Ramos (cell line): ENCODE results near the gene VPS4A.

Experiments
- in situ Hi-C: fragments of 300-500 bp; cut with MboI; formaldehyde crosslinking; loops from one replicate; pipeline ENCODE4 v1.14.3; 2022; ENCODE audit warnings: low sequenced_read_pairs; ENCODE audit not compliant: unreplicated experiment

Gene VPS4A

DNA sequence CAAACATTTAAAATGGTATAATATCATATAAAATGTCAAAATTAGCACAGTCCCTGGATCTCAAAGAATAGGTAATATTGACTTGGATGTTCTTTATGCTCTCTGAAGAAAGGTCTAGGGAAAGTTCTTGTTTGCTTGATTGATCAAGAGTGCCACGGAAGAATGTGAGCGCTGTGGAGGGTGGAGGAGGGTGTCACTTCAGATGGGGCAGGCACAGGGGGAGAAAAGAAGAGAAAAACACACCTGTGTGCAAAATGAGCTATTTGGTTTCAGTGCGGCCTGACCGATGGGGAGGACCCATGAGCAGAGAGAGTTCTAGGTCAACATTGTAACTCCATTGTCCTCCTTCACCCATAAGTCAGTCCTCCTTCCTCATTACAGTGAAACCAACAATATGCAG lies 8.8 kb upstream of the VPS4A start:
- in situ Hi-C loops = no loop called here

DNA sequence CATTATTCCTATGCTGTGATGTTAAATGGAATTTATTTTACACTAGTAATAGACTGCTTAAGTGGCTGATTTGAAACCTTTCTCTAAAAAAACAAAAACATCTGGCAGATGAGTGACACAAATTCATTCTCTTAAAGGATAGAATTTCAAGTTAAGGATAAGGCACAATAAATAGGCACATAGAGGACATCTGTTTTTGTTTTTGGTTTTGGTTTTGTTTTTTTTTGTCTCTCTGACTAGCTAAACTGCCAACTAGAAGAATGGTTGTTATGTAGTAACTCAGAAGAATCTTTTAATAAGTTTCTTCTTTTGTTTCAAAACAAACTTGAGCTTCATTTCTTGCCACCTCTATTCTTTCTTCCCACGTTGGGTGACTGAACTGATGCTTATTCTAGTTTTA lies 5.1 kb upstream of the VPS4A start:
- in situ Hi-C loops = no loop called here

DNA sequence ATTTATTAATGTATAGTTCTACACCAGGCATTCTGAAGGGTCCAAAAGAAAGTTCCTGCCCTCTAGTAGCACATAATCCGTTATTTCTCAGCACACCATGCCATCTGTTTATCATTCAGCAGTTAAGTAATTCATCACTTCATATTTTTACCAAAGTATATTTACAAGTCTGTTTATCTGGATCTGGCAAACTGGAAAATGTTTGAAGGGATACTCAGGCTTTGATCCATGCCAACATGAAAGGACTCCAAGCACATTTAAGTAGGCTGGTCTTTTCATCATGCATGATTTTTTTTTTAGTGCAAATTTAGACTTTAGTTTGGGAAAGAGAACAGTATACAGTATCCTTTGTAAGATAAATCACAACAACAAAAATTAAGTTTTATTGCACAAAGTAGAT lies 4.1 kb upstream of the VPS4A start:
- in situ Hi-C loops = no loop called here

DNA sequence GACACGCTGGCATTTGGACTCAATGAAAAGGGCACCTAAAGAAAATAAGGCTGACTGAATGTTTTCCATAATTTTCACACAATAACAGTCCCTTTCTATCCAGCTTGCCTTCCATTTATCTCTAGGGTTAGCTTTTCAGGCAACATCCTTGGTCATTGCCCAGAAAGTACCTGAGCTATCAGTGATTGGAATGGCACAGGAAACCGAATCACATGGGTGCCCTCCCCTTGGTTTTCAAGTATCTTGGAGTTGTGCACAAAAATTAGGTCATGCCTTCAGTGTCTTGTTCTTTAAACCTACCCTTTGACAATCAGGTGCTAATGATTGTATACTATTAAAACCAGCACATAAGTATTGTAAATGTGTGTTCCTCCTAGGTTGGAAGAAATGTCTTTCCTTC lies 3.3 kb upstream of the VPS4A start:
- in situ Hi-C loops = no loop called here

DNA sequence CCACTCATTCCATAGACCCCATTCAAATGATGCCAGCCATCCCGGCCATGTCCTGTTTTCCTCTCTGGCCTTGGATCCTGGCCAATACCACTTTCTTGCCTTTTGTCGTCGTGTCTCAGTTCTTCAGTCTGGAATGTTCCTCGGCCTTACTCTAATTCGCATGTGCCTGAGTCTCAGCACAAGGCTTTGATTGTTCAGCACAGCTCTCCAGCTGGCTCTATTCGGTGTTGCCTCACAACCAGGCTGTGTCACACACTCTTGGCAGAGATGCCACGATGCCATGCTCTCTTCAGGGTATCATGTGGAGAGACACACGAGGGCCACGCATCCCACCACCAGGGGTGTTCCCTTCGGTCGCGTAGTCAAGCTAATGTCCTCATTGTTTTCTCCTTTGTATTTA lies 1.8 kb upstream of the VPS4A start:
- in situ Hi-C loops = no loop called here

DNA sequence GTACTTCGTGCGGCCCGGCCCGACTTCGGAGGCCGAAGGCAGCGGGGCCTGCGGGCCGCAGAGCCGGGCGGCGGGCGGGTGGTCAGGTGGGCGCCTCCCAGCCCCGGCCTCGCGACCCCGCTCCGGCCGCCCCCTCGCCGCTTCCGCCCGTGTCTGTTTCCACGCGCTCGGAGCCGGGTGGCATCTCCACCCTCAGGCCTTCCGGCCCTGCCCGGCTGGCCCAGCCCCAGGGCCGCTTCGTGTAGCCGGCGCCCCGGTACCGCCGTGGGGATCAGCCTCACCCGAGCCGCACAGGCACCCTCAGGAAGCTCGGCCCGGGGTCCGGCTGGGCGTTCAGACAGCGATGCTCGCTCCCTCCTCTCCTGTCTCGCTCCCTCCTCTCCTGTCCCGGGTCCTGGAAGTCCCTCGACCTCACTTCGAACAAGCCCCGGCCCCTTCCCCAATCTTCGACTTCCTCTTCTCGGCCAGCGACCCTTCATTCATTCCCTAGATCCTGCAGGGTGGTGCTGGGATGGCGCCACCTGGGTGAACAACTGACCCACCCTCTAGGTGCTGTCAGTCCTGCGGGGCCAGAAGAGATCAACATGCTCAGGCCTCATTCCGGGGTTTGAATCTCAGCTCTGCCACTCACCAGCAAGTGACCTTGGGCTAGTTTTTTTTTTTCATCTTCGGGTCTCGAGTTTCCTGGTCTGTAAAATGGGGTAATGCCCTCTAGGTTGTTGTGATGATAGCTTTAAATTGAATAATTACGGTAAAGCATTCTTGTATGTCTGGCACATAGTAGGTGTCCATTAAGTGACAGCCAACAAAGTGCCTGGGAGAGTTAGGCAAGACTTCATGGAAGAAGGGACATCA lies 610 bp downstream of the VPS4A start:
- in situ Hi-C loops = no loop called here

DNA sequence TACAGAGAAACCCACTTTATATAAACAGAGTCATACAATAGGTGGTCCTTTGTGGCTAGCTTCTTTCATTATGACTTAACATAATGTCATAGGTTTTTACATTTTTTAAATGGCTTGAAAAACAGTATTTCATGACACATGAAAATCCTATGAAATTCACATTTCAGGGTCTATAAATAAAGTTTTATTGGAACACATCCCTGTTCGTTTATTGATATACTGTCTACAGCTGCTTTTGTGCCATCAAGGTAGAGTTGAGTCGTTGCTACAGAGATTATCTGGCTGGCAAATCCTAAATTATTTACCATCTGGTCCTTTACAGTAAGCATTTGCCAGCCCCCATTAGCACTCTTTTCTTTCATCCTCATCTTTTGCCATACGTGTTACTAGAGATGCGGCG lies 2.3 kb downstream of the VPS4A start:
- in situ Hi-C loops = no loop called here

DNA sequence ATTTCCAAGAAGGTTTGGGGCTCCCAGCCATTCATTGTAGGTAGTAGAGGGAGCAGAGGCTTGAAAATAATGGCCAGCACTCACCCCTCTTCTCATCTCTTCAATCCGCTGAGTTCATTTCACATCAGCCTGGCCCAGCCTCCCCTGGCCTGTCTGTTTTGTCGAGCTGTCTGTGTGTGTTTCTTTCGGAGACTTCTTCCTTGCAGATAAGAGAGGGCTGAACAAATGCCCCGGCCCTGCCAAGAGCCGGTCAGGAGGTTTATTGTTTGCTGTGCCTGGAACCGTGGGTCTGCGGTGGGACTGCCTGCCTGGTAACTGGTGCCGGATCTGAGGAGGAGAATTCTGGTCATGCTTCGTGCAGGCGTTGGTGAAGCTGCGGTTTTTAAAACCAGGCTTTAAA lies 3.4 kb downstream of the VPS4A start:
- in situ Hi-C loops = no loop called here

DNA sequence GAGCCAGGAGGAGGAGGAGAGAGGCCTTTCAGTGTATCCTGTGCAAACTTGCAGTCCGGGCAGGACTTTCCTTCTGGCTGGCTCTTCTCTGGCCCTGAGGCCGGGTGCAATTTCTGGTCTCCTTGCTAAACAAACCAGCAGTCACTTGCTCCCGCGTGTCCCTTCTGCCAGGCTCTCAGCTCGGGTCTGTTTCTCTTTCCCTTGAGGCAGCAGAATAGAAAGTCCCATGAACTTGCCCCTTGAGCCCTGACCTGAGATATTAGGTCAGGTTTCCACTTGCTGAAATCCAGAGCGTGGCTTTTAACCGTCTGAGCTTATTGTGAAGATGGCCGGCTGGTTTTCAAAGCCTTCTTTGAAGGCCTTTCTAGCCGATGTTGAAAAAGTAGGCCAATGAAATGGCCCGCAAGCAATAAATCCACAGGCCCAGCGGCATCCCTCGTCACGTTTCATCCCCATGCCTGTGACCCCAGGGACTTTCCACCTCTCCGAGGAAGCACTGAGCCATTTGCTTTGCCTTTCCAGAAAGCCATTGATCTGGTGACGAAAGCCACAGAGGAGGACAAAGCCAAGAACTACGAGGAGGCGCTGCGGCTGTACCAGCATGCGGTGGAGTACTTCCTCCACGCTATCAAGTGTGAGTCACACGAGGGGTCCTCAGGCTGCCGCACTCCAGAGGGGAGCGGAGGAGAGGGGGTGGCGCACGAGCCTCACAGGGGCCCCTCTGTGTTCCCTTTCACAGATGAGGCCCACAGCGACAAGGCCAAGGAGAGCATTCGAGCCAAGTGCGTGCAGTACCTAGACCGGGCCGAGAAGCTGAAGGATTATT lies 4.5 kb downstream of the VPS4A start:
- in situ Hi-C loops = no loop called here

DNA sequence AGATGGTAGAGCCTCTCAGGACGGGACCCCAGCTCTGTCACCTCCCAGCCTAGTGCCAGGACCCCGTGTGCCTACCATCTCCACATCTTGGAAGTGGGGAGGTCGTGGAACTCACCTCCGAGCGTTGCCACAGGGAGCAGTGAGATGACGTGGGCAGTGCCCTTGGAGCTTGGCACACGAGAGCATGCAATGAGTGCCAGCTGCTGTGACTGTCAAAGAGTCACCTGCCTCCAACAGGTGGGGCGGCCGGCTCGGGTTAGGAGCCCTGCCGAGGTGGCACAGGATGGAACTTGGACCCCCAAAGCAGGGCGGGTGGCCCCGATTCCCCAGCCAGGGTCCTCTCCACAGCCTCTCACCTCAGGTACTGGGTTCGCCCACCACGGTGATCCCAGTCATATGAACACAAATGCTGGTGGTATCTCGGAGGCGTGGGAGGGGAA lies 5.5 kb downstream of the VPS4A start:
- in situ Hi-C loops = no loop called here

DNA sequence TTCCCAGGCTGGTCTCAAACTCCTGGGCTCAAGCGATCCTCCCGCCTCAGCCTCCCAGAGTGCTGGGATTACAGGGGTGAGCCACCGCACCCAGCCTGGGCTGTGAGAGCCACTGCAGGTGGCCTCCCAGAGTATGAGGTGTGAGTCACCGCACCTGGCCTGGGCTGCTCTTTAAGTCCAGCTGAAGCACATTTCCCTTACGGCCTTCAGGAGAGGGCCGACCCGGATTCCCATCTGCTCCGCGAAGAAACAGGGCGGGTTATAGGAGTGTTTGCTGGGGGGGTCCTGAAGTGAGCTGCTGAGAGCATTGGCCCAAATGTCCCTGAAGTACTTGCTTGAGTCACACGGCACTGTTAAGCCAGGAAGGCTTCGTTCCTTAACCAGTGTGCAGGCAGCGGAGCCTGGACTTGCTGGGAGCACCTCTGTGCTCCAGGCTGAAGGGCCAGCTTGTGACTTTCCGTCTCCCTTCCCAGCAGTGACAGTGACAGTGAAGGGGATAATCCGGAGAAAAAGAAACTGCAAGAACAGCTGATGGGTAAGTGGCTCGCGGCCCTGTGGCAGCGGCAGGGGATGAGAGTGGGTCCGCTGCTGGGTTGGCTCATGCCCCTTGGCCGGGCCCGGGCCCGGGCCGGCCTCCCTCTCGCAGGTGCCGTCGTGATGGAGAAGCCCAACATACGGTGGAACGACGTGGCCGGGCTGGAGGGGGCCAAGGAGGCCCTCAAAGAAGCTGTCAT lies 7.2 kb downstream of the VPS4A start:
- in situ Hi-C loops = no loop called here

DNA sequence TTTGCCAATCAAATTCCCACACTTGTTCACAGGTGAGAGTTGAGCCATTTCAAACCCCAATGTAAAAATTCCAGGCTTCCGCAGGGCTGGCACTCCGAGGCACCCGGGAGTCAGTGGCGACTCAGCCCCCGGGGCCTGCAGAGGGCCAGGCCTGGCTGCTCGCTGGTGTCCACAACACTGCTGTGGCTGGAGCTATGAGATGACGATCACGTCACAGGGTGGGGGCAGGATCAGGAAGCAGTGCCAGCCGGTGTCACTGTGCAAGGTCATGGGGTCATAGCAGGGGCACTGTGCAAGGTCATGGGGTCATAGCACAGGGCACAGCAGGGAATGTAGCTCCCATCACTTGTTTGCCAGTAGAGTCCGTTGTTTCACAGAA lies 7.8 kb downstream of the VPS4A start:
- in situ Hi-C loops = no loop called here

DNA sequence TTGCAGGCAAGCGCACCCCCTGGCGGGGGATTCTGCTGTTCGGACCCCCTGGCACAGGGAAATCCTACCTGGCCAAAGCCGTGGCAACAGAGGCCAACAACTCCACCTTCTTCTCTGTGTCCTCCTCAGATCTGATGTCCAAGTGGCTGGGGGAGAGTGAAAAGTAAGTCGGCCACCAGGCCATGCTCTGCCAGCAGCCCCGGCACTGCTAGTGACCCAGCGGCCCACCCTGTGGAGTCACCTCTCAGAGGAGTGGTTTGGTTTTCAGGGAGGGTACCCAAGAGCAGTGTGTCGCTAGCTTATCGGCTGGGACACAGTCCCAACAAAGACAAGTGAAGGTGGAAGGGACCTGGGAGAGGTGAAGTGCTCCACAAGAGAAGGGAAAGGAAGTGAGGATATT lies 8.2 kb downstream of the VPS4A start:
- in situ Hi-C loops = no loop called here

DNA sequence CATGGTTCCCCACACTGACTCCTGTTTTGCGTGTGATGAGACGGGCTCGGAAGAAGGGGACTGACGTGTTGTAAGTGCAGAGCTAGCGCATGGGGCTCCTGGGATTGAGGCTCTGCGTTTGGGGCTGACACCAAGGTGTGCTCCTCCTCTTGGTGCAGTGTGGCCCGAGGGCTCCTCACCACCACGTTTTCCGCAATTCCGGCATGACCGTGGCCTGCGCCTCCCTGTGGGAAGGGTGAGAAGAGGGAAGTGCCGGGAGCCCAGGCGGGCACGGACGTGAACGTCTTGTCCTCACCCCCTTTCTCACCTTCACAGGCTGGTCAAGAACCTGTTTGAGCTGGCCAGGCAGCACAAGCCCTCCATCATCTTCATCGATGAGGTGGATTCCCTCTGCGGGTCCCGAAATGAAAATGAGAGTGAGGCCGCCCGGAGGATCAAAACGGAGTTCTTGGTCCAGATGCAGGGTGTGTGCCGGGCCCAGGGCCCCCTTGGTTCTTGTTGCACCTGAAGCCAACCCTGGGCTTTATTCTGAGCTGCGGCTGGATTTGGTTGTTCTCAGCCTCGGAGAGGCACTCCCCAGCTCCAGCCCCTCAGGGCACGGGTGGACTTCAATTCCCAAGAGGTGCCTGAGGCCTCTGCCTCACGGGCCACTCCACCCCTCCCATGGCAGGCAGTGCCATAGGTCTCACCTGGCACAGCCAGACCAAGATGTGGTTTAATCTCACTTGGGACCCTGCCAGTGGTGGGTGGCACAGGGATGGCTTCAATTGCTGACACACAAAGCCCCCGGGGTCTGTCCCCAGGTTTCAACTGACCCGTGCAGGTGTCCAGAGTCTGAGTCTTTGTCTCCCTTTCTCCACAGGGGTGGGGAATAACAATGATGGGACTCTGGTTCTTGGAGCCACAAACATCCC lies 8.9 kb downstream of the VPS4A start:
- in situ Hi-C loops = no loop called here

DNA sequence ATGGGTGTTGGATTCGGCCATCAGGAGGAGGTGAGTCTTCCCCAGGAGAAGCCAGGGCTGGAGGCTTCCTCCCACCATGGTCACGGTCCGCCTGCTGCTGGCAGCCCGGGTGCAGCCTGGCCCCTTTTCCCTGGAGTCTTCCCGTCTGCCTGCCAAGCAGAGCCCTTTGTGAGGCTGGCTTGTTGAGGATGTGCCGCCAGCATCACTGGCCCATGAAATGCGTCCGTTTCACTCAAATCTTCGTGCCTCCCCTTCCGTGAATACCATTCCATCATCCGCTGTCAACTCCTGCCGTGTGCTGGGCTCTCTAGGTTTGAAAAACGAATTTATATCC lies 9.6 kb downstream of the VPS4A start:
- in situ Hi-C loops = no loop called here

DNA sequence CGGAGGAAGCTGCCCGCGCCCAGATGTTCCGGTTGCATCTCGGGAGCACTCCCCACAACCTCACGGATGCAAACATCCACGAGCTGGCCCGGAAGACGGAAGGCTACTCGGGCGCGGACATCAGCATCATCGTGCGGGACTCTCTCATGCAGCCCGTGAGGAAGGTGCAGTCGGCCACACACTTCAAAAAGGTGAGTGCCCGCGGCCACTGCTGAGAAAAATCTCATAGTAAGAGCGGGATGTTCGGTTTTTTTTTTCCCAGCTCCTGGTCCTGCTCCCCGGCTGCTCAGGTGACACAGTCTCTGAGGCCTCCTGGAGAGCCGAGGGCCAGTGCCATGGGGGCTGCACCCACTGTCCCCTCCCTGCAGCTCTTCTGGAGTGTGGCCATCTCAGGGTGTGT lies 9.9 kb downstream of the VPS4A start:
- in situ Hi-C loops = no loop called here

DNA sequence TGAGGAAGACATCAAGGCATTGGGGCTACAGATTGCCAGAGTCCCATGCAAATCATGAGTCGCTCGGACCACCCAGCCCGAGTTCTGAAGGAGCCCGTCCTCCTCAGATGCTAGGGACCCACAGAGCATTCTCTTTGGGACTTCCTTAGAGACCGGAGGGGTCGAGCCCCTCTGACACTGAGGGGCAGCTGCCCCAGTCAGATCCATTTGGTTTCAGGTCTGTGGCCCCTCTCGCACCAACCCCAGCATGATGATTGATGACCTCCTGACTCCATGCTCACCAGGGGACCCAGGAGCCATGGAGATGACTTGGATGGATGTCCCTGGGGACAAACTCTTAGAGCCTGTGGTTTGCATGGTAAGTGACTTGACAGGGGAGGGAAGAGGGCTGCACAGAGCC lies 11.2 kb downstream of the VPS4A start:
- in situ Hi-C loops = no loop called here

DNA sequence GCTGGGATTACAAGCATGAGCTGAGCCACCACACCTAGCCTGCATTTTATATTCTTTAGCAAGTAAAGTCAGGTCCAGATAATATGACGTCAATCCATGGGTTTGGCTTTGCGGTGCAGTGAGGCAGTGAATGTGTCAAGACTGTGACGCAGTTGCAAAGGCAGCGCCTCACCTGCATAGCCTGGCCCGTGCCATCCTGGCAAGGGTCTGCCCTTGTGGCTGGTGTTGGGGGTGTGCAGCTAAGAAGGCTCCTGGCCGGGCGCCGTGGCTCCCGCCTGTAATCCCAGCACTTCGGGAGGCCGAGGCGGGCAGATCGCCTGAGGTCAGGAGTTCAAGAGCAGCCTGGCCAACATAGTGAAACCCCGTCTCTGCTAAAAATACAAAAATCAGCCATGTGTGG lies 12.3 kb downstream of the VPS4A start:
- in situ Hi-C loops = no loop called here

DNA sequence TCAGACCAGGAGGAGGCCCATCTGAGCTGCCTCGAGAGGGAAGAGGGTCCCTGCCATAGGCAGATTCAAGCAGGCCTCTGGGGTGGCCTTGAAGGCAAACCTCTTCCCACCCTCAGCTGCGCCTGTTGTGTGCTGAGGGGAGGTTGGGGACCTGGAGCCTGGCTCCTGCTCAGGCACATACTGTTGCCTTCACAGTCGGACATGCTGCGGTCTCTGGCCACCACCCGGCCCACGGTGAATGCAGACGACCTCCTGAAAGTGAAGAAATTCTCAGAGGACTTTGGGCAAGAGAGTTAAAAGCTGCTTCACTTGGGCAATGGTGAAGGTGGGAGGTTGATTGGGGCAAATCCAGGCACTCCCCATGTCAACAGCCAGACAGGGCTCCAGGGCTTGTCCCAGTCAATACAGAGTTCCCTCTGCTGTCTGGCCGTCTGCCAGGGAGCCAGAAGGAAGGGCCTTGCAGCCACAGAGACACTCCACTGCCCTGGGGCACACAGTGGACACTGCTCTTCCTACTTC lies 12.9 kb downstream of the VPS4A start:
- in situ Hi-C loops = no loop called here
